A549 (cell line): ENCODE data around the gene TECPR2. TPM values are rescaled to one million over a fixed set of nuclear protein-coding genes. Genes with fewer than 3 reads are reported as not detected.

Source experiments
- ATAC-seq, 2 experiments: fragments of 200-7000 bp in 1 of 2; fragments of >200 bp in 1 of 2; cut with Nextera tagmentation in 1 of 2; cut with Tn5 transposase in 1 of 2; 3 replicates each; pipeline versions ENCODE4 v1.8.0 to v1.9.1; 2018 to 2020; ENCODE audit warnings: mild to moderate bottlenecking in 1 of 2, moderate library complexity in 1 of 2
- CTCF ChIA-PET: fragments of 300-600 bp; sonication (Branson Sonifier 250); formaldehyde crosslinking; extraction: SDS; loops from one replicate; lab custom pipeline; 2021; ENCODE audit warnings: antibody characterized with exemption, inconsistent platforms; lab: Yijun Ruan, JAX
- POLR2A ChIA-PET: fragments of 350-600 bp; formaldehyde crosslinking; extraction: SDS; loops from one replicate; lab custom pipeline; 2021; ENCODE audit warnings: antibody characterized with exemption, inconsistent platforms; lab: Yijun Ruan, JAX
- DNase-seq, 2 experiments: peaks; one replicate each; pipeline versions ENCODE4 v3.0.0 to v3.0.0-alpha.2; 2011 to 2016; ENCODE audit warnings: low read depth in 1 of 2, low spot score in 1 of 2
- FAIRE-seq: peaks from 2 replicates; lab custom pipeline; 2011; peaks lifted over from hg19 to GRCh38; lab: Jason Lieb, UNC
- H3K27ac ChIP-seq, 2 experiments: fragments of >200 bp; sonication (Bioruptor Twin); formaldehyde crosslinking; 3 replicates each; pipeline ENCODE4 v1.5.1; 2016 to 2017
- H3K4me1 ChIP-seq: fragments of >200 bp; sonication (Bioruptor Twin); formaldehyde crosslinking; 3 replicates; pipeline ENCODE4 v1.6.1; 2016
- H3K4me2 ChIP-seq: fragments of >200 bp; sonication (Bioruptor Twin); formaldehyde crosslinking; 3 replicates; pipeline ENCODE4 v1.6.1; 2016
- H3K4me3 ChIP-seq: fragments of >200 bp; sonication (Bioruptor Twin); formaldehyde crosslinking; 3 replicates; pipeline ENCODE4 v1.5.1; 2016
- H3K9me3 ChIP-seq: fragments of >200 bp; sonication (Bioruptor Twin); formaldehyde crosslinking; 3 replicates; pipeline ENCODE4 v1.6.1; 2016
- BHLHE40 ChIP-seq: IDR thresholded peaks from 2 replicates; pipeline ENCODE4 v1.6.1; 2012; ENCODE audit warnings: low read depth, low read length, inconsistent platforms
- CBX2 ChIP-seq: fragments of 200-600 bp; sonication (generic); IDR thresholded peaks from 2 replicates; pipeline ENCODE4 v1.6.1; 2016; ENCODE audit warnings: low read depth, mild to moderate bottlenecking, borderline replicate concordance
- EHF ChIP-seq: fragments of 250-450 bp; sonication (Bioruptor Pico); IDR thresholded peaks from 2 replicates; pipeline ENCODE4 v1.5.0; 2020; ENCODE audit warnings: mild to moderate bottlenecking
- ELK1 ChIP-seq: fragments of 150-350 bp; IDR thresholded peaks from 2 replicates; pipeline ENCODE4 v1.6.1; 2014; ENCODE audit warnings: low read depth, mild to moderate bottlenecking, low read length
- FOXS1 ChIP-seq: fragments of 250-450 bp; sonication (Bioruptor Pico); IDR thresholded peaks from 2 replicates; pipeline ENCODE4 v1.5.0; 2020; ENCODE audit warnings: mild to moderate bottlenecking, moderate library complexity
- GATA3 ChIP-seq: IDR thresholded peaks from 2 replicates; pipeline ENCODE4 v1.6.1; 2012; ENCODE audit warnings: borderline replicate concordance
- HEYL ChIP-seq: fragments of 250-450 bp; sonication (Bioruptor Pico); IDR thresholded peaks from 2 replicates; pipeline ENCODE4 v1.8.0; 2021; ENCODE audit warnings: mild to moderate bottlenecking, moderate library complexity
- HOXA7 ChIP-seq: fragments of 250-450 bp; sonication (Bioruptor Pico); IDR thresholded peaks from 2 replicates; pipeline ENCODE4 v1.5.0; 2020; ENCODE audit warnings: mild to moderate bottlenecking, moderate library complexity
- HOXB5 ChIP-seq: fragments of 250-450 bp; sonication (Bioruptor Pico); IDR thresholded peaks from 2 replicates; pipeline ENCODE4 v1.5.0; 2020; ENCODE audit warnings: mild to moderate bottlenecking, moderate library complexity
- JUNB ChIP-seq: fragments of >200 bp; sonication (Bioruptor Twin); formaldehyde crosslinking; IDR thresholded peaks from 2 replicates; pipeline ENCODE4 v1.6.1; 2016
- KDM1A ChIP-seq: fragments of 200-600 bp; sonication (generic); IDR thresholded peaks from 2 replicates; pipeline ENCODE4 v1.6.1; 2016; ENCODE audit warnings: low read depth, mild to moderate bottlenecking
- KDM5A ChIP-seq: fragments of 200-600 bp; sonication (generic); IDR thresholded peaks from 2 replicates; pipeline ENCODE4 v1.6.1; 2016; ENCODE audit warnings: antibody characterized with exemption, mild to moderate bottlenecking
- NPAS2 ChIP-seq: fragments of 250-450 bp; sonication (Bioruptor Pico); IDR thresholded peaks from 2 replicates; pipeline ENCODE4 v1.8.0; 2022; ENCODE audit warnings: mild to moderate bottlenecking, moderate library complexity, borderline replicate concordance
- NR3C1 ChIP-seq: fragments of >200 bp; sonication (Bioruptor Twin); formaldehyde crosslinking; IDR thresholded peaks from 3 replicates; pipeline ENCODE4 v1.6.1; 2017
- PHF8 ChIP-seq: fragments of 200-600 bp; sonication (generic); IDR thresholded peaks from 2 replicates; pipeline ENCODE4 v1.6.1; 2016; ENCODE audit warnings: low read depth, mild to moderate bottlenecking, antibody characterized with exemption, moderate library complexity, borderline replicate concordance
- POLR2A ChIP-seq: IDR thresholded peaks from 2 replicates; pipeline ENCODE4 v1.6.1; 2012; ENCODE audit warnings: mild to moderate bottlenecking, low read length
- RCOR1 ChIP-seq: fragments of 150-350 bp; IDR thresholded peaks from 2 replicates; pipeline ENCODE4 v1.6.1; 2014; ENCODE audit warnings: antibody characterized with exemption, low read length, low read depth
- RNF2 ChIP-seq: fragments of 200-600 bp; sonication (generic); IDR thresholded peaks from 2 replicates; pipeline ENCODE4 v1.6.1; 2016; ENCODE audit warnings: low read depth, mild to moderate bottlenecking, antibody characterized with exemption, moderate library complexity, borderline replicate concordance
- TFCP2L1 ChIP-seq: fragments of 250-450 bp; sonication (Bioruptor Pico); IDR thresholded peaks from 2 replicates; pipeline ENCODE4 v1.5.0; 2021; ENCODE audit warnings: mild to moderate bottlenecking
- TP53 ChIP-seq: fragments of 250-450 bp; sonication (Bioruptor Pico); IDR thresholded peaks from 2 replicates; pipeline ENCODE4 v1.5.0; 2021; ENCODE audit warnings: mild to moderate bottlenecking, moderate library complexity
- ZC3H11A ChIP-seq: fragments of 450-650 bp; IDR thresholded peaks from 2 replicates; pipeline ENCODE4 v1.6.1; 2014; ENCODE audit warnings: antibody characterized with exemption, mild to moderate bottlenecking
- ZSCAN20 ChIP-seq: fragments of 250-450 bp; sonication (Bioruptor Pico); IDR thresholded peaks from 2 replicates; pipeline ENCODE4 v1.8.0; 2022; ENCODE audit warnings: mild to moderate bottlenecking, moderate library complexity
- WGBS: methylation state at CpG from one replicate; pipeline ENCODE4 v1.1.6; 2017; ENCODE audit errors: missing lambda C conversion rate; 5-methylcytosine and 5-hydroxymethylcytosine counted together
- polyA plus RNA-seq, 4 experiments: library from polyadenylated mRNA; depleted of rRNA in 3 of 4; stranded (reverse); fragments of >200 nt; fragmentation: RNase III in 1 of 4; extraction: RNeasy Plus Mini Kit Qiagen cat#74134 plus additional on column Dnase treatment in 1 of 4; gene quantifications; 2 replicates in 3 of 4; 3 replicates in 1 of 4; pipeline ENCODE4 v1.2.3, GENCODE V29; 2011 to 2017
- TF ChIP-seq, protein P1 (sequence below): fragments of >200 bp; sonication (Bioruptor Twin); formaldehyde crosslinking; IDR thresholded peaks from 3 replicates; pipeline ENCODE4 v1.5.1; 2016
- TF ChIP-seq, protein P2 (sequence below): fragments of 450-650 bp; IDR thresholded peaks from 2 replicates; pipeline ENCODE4 v1.6.1; 2014; ENCODE audit warnings: antibody characterized with exemption

TECPR2 gene
- polyA plus RNA-seq, 2 of the 4 experiments (the other 2 are of a cell fraction) = 5.9 to 7.6 TPM

DNA sequence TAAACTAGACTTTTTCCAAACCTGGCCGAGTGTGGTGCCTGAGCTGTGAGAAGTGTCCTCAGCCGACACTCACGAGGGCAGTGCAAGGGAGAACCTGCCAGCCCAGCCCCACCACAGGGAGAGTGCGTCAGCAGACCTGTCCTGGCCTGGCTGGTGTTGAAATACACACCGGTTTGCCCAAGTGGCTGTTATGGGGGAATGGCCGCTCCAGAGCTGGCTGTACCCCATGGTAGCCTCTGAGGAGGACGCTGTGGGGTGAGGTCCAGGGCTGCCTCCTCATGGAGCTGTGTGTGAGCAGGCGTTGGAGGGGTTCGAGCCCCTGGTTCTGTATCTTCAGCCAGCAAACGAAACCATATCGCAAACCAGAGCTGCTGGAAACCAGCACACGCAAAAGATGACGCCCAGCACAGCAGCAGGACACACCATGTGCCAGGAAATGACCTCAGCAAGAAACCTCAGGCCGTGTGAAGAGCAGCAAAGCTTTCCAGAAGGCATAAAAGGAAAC, 137.5 kb downstream of the TECPR2 start (continued):
- TF ChIP-seq CBX2 (no peak), FOXS1 (no peak), KDM5A (no peak)

DNA sequence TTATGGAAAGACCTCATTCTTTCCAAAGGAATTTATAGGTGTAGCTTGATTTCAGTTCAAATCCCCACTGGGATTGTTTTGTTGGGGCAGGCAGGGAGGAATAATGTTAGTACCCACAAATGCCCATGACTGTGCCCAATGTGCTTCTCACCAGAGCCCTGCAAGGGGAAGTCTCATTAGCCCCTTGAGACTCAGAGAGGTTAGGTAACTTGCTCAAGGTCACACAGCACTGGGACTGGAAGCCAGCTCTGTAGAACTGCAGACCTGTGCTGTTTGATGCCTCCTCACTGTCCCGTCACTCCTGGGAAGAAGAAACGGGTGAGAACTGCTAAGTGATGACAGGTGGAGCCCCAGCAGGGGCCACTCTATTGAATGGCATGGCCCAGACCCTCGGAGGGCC, 138.0 kb downstream of the TECPR2 start:
- POLR2A ChIA-PET = no interaction called here
- no peak for DNase-seq

DNA sequence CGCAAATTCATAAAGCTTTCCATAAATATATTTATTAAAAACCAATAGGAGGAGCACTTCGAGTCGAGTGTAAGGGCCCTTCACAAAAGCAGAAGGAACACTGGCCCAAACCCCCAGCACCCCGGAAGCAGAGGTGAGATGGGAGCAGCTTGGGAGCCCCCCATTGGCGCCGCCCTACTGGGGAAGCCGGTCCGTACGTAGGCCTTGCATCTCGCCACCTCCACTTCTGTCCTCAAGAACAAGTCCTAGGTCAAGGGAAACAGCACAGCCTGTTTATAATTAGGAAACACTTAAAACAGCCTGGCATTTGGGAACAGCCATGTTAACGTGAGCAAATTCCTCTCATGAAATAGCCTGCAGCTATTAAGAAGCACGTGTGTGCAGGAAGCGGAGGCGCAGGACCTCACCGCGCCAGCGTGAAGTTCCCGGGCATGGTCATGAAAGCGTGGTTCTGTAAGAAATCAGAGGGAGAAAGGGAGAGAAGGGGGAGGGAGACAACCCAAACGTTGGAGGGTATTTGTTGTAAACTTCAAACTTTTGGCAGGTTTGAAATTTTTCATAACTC, 139.1 kb downstream of the TECPR2 start:
- H3K4me1 ChIP-seq = no peaks in the 10 kb centered on the region
- no peak overlapping the region for H3K27ac ChIP-seq
- 87% methylated on average over 20 of the region's 20 CpGs for WGBS
- H3K4me2 ChIP-seq = no peak overlapping the region
- TF ChIP-seq, protein P1, sequence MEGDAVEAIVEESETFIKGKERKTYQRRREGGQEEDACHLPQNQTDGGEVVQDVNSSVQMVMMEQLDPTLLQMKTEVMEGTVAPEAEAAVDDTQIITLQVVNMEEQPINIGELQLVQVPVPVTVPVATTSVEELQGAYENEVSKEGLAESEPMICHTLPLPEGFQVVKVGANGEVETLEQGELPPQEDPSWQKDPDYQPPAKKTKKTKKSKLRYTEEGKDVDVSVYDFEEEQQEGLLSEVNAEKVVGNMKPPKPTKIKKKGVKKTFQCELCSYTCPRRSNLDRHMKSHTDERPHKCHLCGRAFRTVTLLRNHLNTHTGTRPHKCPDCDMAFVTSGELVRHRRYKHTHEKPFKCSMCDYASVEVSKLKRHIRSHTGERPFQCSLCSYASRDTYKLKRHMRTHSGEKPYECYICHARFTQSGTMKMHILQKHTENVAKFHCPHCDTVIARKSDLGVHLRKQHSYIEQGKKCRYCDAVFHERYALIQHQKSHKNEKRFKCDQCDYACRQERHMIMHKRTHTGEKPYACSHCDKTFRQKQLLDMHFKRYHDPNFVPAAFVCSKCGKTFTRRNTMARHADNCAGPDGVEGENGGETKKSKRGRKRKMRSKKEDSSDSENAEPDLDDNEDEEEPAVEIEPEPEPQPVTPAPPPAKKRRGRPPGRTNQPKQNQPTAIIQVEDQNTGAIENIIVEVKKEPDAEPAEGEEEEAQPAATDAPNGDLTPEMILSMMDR = peak; percentile 15; the same call in 1 of the 3 replicates
- TF ChIP-seq JUNB = no peak
- TF ChIP-seq GATA3 = no peak
- TF ChIP-seq ZC3H11A = no peak
- no peak for TF ChIP-seq EHF (CRISPR knock-in tag)
- TF ChIP-seq ZSCAN20 (CRISPR knock-in tag) = no peak
- no peak for TF ChIP-seq ELK1
- ChIA-PET POLR2A (no interaction called here), CTCF (interaction anchor here (0.9 to 7.8 kb wide), 4 partner anchors 14 to 64 kb away, joined by 3 to 52 read pairs (median 3); no protein-coding TSS in a partner anchor)
- FAIRE-seq (no peak), DNase-seq (no peak), ATAC-seq (no peak)
- H3K9me3 ChIP-seq = no peaks in the 10 kb centered on the region
- H3K4me3 ChIP-seq = no peak overlapping the region

More for the DNA sequence above, 138.0 kb downstream of the TECPR2 start:
- ATAC-seq = no peak
- CTCF ChIA-PET = interaction anchor here (1.2 to 7.8 kb wide), 5 partner anchors 8 to 63 kb away, joined by 3 to 52 read pairs (median 6); no protein-coding TSS in a partner anchor
- H3K4me2 ChIP-seq = no peak overlapping the region
- 85% methylated on average over 3 of the region's 3 CpGs for WGBS
- no peak overlapping the region for H3K4me3 ChIP-seq
- no peak for TF ChIP-seq POLR2A
- no peak for TF ChIP-seq ZSCAN20 (CRISPR knock-in tag)
- no peak for TF ChIP-seq NPAS2 (CRISPR knock-in tag)
- no peak for TF ChIP-seq KDM1A
- TF ChIP-seq PHF8 = no peak
- no peak for TF ChIP-seq HOXB5 (CRISPR knock-in tag)
- TF ChIP-seq TFCP2L1 (CRISPR knock-in tag) = no peak
- TF ChIP-seq, protein P1 = no peak
- TF ChIP-seq HOXA7 (CRISPR knock-in tag) = no peak
- TF ChIP-seq BHLHE40 = no peak
- TF ChIP-seq NR3C1 = no peak
- no peak for TF ChIP-seq TP53
- TF ChIP-seq RNF2 = no peak
- TF ChIP-seq, protein P2, sequence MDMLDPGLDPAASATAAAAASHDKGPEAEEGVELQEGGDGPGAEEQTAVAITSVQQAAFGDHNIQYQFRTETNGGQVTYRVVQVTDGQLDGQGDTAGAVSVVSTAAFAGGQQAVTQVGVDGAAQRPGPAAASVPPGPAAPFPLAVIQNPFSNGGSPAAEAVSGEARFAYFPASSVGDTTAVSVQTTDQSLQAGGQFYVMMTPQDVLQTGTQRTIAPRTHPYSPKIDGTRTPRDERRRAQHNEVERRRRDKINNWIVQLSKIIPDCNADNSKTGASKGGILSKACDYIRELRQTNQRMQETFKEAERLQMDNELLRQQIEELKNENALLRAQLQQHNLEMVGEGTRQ = no peak
- TF ChIP-seq RCOR1 = no peak
- TF ChIP-seq ZC3H11A = no peak
- TF ChIP-seq HEYL (CRISPR knock-in tag) = no peak
- TF ChIP-seq, all 56 proteins: peak for 0
- FAIRE-seq = no peak
- no peaks in the 10 kb centered on the region for H3K4me1 ChIP-seq
- no peak overlapping the region for H3K27ac ChIP-seq
- no peaks in the 10 kb centered on the region for H3K9me3 ChIP-seq
